HG03342 (cell line): ENCODE data around the gene LAMP1.
"Not testable (repeated sequence)": the region's sequence is repeated elsewhere in the genome, so short reads cannot be mapped to it uniquely, and the experiment has no call there.

Experiments used
- ATAC-seq: cut with Tn5 transposase; IDR thresholded peaks from one replicate; pipeline ENCODE4 v1.9.1; 2021; ENCODE audit warnings: mild to moderate bottlenecking, moderate library complexity; ENCODE audit not compliant: unreplicated experiment

Gene LAMP1

DNA sequence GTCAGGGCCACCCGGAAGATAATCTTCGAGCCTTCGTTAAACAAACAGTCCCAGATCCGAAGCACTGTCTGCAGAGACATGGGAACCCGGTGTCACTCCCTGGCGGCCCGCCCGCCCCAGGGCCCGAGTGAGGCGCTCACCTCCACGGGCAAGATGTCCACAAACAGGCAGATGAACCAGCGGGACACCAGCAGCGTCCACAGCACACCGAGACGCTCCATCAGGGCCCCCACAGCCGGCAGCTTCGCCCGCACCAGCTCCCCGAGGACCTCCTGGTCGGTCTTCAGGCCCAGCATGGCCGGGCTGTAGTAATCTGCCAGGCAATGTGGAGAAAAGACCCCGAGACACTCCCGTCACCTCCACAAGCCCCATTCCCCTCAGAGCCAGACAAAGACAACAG, 28.7 kb downstream of the LAMP1 start:
- no peak for ATAC-seq

DNA sequence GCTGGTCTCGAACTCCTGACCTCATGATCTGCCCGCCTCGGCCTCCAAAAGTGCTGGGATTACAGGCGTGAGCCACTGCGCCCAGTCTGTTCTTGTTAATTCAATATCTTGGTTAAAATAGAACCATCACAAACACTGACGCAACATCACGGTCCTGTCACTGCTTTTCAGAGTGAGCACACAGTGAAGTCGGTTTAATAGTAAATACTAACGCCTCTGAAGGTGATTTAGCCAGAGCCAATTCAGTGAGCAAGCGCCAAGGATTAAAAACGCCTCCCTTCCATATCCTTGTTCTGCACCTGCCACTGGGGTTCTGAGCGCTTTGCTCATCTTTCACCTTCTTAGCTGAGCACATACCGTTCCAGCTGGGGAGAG, 30.3 kb downstream of the LAMP1 start:
- no peak for ATAC-seq

DNA sequence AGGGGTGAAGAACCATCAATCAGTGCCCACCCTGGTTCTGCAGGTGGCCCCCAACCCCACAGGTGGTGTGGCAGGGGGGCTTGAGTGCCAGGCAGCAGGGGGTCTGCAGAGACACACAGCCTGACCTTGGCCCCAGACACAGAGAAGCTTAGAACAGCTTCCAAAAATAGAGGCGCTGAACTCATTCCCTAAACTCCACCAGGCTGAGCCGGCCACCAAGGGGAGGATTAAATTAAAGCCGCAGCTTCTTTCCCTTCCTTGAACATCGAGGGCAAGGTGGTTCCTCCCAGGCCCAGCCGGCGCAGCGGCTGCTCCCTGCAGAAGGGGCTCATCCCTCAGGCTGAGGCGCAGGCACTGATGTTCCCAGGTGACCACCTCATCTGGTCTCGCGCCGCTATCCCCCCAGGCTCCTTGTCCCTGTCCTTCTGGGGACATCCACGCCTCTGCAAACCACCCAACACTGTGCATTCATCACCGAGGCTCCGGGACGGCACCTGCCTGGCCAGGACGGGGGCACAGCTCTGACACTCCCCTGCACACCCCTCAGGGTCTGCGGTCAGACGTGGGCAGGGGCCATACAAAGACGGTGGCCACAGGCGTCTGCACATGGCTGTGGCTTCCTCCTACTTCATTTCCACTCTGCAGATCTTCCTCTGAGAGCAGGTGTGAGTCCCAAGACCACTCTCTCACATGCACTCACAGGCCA, 30.9 kb downstream of the LAMP1 start:
- no peak for ATAC-seq

DNA sequence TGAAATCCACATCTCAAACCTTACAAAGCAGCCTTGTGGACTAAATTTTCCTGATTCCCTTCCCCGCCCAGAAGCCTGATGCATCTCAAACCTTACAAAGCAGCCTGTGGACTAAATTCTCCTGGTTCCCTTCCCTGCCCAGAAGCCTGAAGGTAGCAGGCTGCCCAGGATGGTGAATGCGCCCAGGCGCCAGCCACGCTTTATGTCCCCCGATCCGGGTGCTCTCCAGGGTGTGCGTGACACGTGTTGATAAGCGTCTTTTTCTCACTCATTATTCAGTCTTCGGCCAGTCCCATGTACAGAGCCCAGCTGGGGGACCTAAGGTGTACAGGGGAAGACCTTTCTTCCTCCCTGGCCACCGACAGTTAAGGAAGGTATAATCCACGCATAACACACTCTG, 31.8 kb downstream of the LAMP1 start:
- ATAC-seq, result no peak

DNA sequence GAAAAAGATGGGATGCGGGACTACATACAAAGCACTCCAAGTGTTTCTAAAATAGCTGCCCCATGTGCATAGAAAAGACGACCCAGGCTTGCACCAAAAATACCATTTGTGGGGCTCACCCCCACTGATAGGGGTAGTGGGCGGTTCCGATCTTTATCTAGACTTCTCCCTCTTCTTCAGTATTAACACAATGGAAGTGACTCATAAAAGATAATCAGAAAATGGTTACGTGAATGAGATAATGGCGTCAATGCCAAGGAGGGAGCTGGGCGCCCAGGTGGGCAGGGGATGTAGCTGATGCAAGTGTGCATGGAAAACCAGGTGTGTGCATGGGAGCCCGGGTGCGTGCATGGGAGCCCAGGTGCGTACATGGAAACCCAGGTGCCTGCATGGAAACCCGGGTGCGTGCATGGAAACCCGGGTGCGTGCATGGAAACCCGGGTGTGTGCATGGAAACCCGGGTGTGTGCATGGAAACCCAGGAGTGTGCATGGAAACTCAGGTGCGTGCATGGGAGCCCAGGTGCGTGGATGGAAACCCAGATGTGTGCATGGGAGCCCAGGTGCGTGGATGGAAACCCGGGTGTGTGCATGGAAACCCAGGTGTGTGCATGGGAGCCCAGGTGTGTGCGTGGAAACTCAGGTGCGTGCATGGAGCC, 32.7 kb downstream of the LAMP1 start:
- no peak for ATAC-seq

DNA sequence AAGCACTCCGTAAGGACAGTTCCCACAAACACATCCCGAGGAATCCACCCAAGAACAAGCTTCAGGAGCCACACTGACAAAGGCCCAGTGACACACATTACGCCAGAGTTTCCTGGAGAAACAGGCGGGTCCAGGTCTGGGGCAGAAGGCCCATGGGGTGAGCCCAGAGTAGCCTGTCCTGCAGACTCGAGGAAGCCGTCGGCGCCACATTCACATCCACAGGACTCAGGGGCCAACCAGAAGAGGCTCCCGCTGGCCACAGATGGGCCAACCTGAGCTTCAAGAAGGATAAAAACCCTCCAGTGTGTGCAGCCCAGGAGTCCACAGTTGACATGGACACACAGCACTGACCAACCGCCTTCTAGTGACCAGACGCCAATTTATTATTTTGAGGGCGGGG, 35.6 kb downstream of the LAMP1 start:
- ATAC-seq, result no peak

DNA sequence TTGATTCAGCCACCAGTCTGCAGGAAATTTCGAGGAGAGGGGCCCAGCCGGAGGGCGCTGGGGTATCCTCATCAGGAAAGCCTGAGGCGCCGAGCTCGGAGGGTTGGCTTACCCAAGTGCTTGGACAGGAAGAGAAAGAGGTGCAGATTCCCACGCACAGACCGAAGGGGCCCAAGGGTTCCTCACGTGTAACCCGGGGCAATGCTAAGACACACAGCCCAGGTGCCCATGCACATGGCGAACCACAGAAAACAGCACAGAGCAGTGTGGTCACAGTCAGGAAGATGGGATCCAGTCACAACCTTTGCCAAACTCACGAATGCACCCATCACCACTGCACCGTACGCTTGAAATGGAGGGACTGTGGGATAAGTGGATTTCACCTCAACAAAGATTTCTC, 36.0 kb downstream of the LAMP1 start:
- no peak for ATAC-seq

DNA sequence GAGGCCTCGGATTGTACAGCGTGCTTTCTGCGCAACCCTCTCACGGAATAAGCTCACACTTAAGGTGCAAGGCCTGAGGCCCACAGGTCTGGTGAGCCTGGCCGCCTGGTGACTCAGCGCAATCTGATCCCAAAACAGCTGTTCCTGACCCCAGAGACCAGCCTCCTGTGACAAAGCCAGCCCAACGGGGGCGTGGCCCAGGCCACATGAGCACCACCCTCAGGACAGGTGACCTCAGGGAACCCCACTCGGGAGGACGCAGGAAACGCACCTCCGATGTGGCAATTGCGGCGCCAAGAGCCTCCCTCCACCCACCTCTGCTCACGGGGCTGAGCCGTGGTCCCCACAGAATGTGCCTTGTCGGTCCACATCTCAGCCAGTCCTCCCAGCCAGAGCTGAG, 40.5 kb downstream of the LAMP1 start:
- no peak for ATAC-seq

DNA sequence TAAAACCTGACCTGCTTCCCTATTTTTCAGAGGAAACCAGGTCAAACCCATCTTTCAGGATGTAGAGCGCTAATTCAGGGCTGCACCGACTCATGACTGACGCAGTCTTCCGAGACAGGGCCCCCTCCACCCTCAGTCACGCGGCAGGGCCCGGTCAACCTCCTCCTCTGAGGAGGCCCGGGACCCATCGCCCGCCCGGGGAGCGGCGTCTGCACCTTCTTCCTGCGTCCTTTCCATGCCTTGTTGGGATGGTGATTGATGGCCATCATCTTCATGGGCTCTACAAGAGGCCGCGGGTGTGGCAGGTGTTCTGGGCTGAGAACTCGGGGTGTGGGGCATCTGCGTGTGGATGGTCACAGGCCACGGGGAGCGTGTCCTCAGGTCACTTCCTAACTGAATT, 40.9 kb downstream of the LAMP1 start:
- no peak for ATAC-seq

DNA sequence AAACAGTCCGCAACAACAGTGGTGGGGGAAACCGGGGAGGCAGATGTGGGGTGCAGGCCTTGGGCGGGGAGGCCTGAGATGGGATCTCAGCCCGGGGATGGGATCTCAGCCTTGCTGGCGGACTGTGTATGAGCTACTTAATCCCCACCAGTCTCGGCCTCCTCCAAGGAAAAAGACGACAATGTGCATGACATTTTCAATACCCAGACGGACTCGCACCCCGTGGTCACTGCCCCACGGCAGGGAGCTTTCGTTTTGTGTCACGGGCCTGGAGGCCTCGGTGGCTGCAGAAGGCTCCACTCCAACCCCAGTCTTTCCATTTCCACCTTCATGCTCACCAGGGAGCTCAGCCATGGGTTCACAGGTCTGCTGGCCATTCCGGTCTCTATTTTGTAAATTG, 41.4 kb downstream of the LAMP1 start:
- no peak for ATAC-seq

DNA sequence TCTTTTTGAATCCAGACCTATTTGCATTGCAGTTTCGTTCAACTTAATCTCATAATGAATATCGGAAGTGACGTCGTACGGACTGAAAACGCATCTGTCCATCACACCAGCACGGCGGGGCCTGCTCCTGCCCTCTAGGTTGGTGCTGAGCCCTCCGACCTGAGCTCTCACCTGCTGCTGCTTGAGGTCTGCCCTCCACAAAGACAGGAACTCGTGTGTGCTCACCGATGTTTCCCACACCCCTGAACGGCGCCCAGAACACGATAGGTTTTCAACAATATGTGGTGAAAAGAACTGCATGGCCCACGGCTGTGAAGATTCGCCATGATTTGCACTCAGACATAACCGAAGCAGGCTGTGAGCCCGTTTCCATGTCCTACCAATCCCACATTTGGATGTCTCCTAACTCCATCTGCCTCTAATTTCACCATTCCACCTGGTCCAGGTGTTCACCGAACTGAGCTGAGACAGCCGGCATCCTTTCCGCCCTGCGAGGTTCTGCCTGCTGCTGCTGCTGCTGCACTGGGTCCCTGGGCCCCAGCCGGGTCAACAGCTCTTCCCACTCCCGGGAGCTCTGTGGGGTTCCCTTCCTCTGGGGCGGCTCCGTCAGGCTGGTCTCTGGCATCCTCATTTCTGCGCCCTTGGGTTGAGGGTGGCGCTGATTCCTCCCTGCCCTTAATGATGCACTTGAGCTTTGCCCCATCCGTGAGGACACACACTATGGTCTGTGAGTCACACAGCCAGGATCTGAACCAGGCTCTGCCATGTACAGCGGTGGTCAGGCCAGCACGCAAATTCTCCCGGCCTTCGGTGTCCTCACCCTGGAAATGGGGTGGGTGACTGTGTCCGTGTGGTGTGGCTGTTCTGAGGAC, 46.0 kb downstream of the LAMP1 start:
- ATAC-seq, result no peak

DNA sequence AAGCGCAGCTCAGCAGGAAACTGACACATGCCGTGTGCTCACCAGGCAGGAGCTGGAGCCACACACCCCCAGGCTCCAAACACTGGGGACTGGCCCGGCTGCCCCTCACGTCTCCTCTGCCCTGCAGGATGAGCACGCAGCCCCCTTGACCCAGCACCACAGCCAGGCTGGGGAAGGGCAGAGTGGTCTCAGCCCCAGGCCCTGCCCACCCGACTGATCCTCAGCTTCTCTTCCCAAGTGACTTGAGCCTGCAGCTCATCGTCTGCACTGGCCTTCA, 46.6 kb downstream of the LAMP1 start:
- ATAC-seq, result no peak

DNA sequence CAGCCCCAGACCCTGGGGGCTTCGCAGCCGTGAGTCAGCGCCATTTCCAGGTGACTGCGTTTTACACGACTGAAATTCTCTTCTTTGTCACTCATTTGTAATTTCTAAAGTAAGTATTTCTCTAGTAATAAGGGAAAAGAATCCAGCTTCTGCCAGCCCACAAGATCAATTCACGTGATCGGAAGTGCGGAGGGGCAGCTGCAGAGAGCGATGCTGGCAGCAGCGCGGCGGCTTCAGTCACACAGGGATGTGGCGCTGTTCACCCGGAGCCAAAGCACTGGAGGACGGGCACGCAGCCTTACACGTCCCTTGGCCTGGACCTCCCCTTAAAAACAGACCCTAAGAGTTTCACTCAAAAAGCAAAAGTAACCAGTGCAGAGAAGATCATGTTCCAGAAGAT, 48.4 kb downstream of the LAMP1 start:
- no peak for ATAC-seq

DNA sequence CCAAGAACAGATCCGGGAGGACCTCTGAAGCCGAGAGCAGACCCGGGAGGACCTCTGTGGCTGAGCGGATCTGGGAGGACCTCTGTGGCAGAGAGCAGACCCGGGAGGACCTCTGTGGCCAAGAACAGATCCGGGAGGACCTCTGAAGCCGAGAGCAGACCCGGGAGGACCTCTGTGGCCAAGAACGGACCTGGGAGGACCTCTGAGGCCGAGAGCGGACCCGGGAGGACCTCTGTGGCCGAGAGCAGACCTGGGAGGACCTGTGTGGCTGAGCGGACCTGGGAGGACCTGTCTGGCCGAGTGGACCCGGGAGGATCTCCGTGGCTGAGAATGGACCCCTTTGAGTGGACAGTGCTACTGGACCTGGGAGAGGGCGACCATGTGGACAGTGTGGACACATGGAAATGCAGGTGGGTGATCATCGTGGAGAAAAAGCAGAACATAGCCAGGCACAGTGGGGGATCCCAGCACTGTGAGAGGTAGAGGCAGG, 50.7 kb downstream of the LAMP1 start:
- not testable (repeated sequence) for ATAC-seq

DNA sequence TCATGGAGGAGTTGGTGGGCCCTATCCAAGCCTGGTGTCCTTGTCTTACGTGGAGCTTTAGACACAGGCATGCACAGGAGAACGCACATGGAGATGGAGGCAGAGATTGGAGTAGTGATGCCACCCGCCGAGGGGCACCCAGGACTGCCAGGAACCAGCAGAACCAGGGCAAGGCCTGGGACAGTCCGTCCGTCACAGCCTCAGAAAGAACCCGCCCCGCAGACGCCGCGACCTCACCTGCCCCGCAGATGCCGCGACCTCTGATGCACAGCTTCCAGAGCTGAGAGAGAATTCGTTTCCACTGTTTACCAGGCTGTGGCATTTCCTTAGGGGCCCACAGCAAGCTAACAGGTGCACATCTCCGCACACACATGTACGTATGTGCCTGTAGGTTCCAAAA, 51.6 kb downstream of the LAMP1 start:
- ATAC-seq, result no peak

DNA sequence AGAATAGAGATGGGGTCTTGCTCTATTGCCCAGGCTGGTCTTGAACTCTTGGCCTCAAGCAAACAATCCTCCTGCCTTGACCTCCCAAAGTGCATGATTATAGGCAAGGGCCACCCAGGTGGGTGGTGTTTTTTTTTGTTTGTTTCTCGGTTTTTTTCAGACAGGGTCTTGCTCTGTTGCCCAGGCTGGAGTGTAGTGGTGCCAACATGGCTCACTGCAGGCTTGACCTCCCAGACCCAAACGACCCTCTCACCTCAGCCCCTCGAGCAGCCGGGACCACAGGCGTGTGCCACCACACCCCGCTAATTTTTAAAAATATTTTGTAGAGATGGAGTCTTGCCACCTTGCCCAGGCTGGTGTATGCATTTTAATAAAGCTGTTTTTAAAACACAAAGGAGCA, 52.0 kb downstream of the LAMP1 start:
- no peak for ATAC-seq

DNA sequence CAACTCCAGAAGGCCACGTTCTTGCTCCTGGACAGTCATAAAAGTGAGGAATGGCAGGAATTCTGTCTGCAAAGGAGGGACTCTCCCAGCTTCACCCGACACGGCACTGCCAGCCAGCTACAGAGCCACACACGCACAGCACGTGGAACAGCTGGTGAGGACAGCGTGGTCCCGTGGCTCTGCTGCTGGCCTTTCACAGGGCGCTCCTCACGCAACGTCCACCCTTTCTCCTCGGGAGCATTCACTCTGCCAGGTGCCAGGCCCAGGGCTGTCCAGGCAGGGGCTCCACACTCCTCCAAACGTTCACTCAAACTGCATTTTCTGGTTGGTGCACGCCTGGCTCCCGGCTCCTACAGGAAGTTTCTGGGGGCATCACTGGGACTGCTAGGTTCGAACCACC, 52.5 kb downstream of the LAMP1 start:
- ATAC-seq, result no peak

DNA sequence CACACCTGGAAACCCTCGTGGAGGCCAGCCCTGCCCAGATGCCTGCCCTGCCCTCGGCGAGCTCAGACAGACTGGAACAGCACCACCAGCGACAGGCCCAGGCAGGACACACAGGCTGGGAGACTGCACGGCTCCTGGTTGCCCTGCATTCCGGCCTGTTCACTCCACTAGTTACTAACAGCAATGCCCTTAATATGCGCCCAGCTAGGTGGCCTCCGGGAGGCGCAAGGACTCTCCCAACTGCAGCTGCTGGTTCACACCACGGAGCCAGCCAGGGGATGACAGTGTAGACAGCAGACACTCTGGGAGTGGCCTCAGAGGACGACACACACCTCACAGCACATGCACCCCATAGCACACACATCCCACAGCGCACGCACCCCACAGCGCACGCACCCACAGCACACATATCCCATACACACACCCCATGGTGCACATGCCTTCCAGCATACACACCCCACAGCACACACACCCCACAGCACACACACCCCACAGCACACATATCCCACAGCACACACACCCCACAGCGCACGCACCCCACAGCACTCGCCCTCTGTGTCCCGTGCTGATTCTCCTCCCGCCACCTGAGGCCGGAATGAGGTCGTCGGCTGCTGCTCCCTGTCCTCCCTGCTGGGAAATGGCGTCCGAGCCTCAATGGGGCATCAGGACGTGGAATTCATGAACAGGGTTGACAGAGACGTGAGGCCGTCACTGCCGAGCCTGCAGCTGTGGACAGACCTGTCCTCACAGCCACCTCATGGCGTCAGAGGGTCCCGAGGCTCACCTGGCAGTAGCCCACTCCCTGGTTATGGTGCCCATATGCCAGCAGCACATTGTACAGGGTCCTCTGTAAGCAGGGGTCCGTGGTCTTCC, 53.3 kb downstream of the LAMP1 start:
- no peak for ATAC-seq

DNA sequence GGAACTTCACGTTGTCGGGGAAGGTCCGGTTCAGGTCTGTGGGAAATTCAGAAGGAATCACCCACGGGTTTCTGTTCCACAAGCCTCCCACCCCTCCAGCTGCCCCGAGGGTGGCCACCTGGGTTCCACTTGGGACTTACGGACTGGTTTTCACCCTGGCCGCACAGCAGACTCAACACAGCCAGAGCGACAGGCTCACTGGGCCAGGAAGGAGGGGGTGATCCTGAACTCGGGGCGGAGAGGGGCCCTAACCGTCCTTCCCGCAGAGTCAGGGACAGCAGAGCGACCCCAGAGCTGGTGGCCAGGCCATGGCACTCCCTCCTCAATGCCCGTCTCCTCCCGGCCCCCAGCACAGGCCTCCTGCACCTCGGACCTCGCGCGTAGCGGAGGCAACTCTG, 53.9 kb downstream of the LAMP1 start:
- ATAC-seq, result no peak

DNA sequence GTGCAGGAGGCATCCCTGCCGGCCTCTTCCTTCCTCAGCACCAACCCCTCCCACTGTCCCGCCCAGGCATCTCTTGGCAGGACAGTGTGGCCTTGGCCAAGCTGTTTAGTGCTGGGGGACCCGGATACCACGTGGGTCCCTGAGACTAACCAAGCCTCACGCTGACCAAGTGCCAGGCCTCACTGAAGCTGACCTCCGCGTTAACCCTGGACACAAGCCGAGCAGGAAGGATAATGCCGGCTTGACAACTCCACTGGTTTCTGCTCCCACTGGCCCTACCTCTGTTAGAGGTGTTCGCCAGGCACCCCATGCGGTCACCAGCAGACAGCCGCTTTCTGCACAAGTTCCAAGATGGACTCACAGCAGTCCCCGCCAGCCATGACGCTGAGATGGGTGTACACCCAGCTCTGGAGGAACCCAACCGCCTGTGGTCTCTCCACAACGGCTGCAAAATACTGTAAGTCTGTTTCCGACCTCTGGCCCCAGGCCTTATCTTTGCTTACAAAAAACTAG, 54.5 kb downstream of the LAMP1 start:
- ATAC-seq, result no peak

DNA sequence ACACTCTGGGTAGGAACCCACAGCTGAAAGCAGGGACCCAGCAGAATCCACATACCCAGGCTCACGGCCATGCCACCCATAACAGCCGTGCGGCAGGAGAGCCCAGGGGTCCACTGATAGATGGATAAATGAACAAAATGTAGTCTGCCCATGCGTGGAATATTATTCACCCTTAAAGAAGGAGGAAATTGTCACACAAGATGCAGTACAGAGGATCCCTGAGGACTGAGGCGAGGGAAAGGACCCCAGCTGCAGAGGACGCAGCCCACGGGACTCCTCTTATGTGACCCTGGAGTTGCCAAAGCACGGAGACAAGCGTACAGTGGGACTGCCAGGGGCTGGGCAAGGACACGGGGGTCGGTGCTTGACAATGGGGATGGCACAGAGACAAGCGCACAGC, 56.2 kb downstream of the LAMP1 start:
- no peak for ATAC-seq
